Astrocyte (in vitro differentiated cells and primary cell): ENCODE results near the gene POLE. TPM values are rescaled to one million over a fixed set of nuclear protein-coding genes. Genes with fewer than 3 reads are reported as not detected.

ENCODE experiments used
- DNase-seq: peaks from one replicate; pipeline ENCODE4 v3.0.0-alpha.2; 2010; ENCODE audit warnings: low read depth
- FAIRE-seq: peaks from 2 replicates; lab custom pipeline; 2011; peaks lifted over from hg19 to GRCh38; lab: Jason Lieb, UNC
- H2AFZ ChIP-seq: 2 replicates; pipeline ENCODE4 v1.6.0; 2012; ENCODE audit warnings: low read depth, low read length, inconsistent platforms
- H3K27ac ChIP-seq: 2 replicates; pipeline ENCODE4 v1.5.1; 2011; ENCODE audit warnings: low read depth, low read length, inconsistent platforms
- H3K27me3 ChIP-seq: 2 replicates; pipeline ENCODE4 v1.6.0; 2011; ENCODE audit warnings: low read length, inconsistent platforms; ENCODE audit not compliant: insufficient read depth
- H3K36me3 ChIP-seq: 2 replicates; pipeline ENCODE4 v1.5.1; 2011; ENCODE audit warnings: low read length, inconsistent platforms; ENCODE audit not compliant: insufficient read depth
- H3K4me1 ChIP-seq: 2 replicates; pipeline ENCODE4 v1.5.1; 2011; ENCODE audit warnings: low read length, inconsistent platforms; ENCODE audit not compliant: insufficient read depth
- H3K4me2 ChIP-seq: 2 replicates; pipeline ENCODE4 v1.6.0; 2012; ENCODE audit warnings: low read length, inconsistent platforms
- H3K4me3 ChIP-seq: 2 replicates; pipeline ENCODE4 v1.5.1; 2011; ENCODE audit warnings: low read depth, mild to moderate bottlenecking, low read length, inconsistent platforms; ENCODE audit not compliant: insufficient read depth
- H3K79me2 ChIP-seq: 2 replicates; pipeline ENCODE4 v1.6.0; 2012; ENCODE audit warnings: mild to moderate bottlenecking, low read length, inconsistent platforms; ENCODE audit not compliant: insufficient read depth
- H3K9ac ChIP-seq: 2 replicates; pipeline ENCODE4 v1.6.0; 2012; ENCODE audit warnings: mild to moderate bottlenecking, low read length, inconsistent platforms
- H3K9me3 ChIP-seq: 2 replicates; pipeline ENCODE4 v1.5.1; 2012; ENCODE audit warnings: low read depth, mild to moderate bottlenecking, low read length, inconsistent platforms; ENCODE audit not compliant: insufficient read depth
- H4K20me1 ChIP-seq: 2 replicates; pipeline ENCODE4 v1.6.0; 2012; ENCODE audit warnings: low read length, inconsistent platforms; ENCODE audit not compliant: insufficient read depth
- H3K27ac Mint-ChIP-seq: one replicate; pipeline ENCODE4 v1.8.0; 2021; ENCODE audit warnings: mild to moderate bottlenecking, mixed read lengths; ENCODE audit not compliant: unreplicated experiment
- H3K27me3 Mint-ChIP-seq: one replicate; pipeline ENCODE4 v1.8.0; 2021; ENCODE audit warnings: low read depth, mixed read lengths; ENCODE audit not compliant: unreplicated experiment
- H3K36me3 Mint-ChIP-seq: one replicate; pipeline ENCODE4 v1.8.0; 2021; ENCODE audit warnings: low read depth, mixed read lengths; ENCODE audit not compliant: unreplicated experiment
- H3K4me1 Mint-ChIP-seq: one replicate; pipeline ENCODE4 v1.8.0; 2021; ENCODE audit warnings: low read depth, mixed read lengths; ENCODE audit not compliant: unreplicated experiment
- H3K4me3 Mint-ChIP-seq: one replicate; pipeline ENCODE4 v1.8.0; 2021; ENCODE audit warnings: mild to moderate bottlenecking, moderate library complexity, mixed read lengths; ENCODE audit not compliant: unreplicated experiment
- H3K9me3 Mint-ChIP-seq: one replicate; pipeline ENCODE4 v1.8.0; 2021; ENCODE audit warnings: mild to moderate bottlenecking, mixed read lengths; ENCODE audit not compliant: unreplicated experiment
- CTCF ChIP-seq: IDR thresholded peaks from 2 replicates; pipeline ENCODE4 v1.5.1; 2011; ENCODE audit warnings: low read depth, mild to moderate bottlenecking, inconsistent platforms, low read length, moderate library complexity; ENCODE audit not compliant: insufficient read depth
- EZH2 ChIP-seq: IDR thresholded peaks from 2 replicates; pipeline ENCODE4 v1.6.1; 2012; ENCODE audit warnings: mild to moderate bottlenecking, low read length, inconsistent platforms; ENCODE audit not compliant: insufficient read depth
- total RNA-seq: library from RNA; stranded (reverse); gene quantifications from 2 replicates; pipeline ENCODE4 v1.2.1, GENCODE V29; 2021

POLE gene
- total RNA-seq, 1 donor from 2014 or later, result 15.4 TPM

- FAIRE-seq (no peak), DNase-seq (no peak)
- Histone ChIP-seq H3K9ac (no peak overlapping the region), H3K27me3 (no peaks in the 10 kb centered on the region), H3K4me2 (no peak overlapping the region), H3K79me2 (no peaks in the 10 kb centered on the region), H3K27ac (no peak overlapping the region), H3K9me3 (no peaks in the 10 kb centered on the region), H3K36me3 (peaks cover 3% of the 10 kb centered on the region), H3K4me1 (no peaks in the 10 kb centered on the region), H4K20me1 (peaks cover 10% of the 10 kb centered on the region), H3K4me3 (no peak overlapping the region), H2AFZ (no peak overlapping the region)
- peaks cover 11% of the 10 kb centered on the region for H3K27me3 Mint-ChIP-seq
- H3K4me1 Mint-ChIP-seq, result no peaks in the 10 kb centered on the region
- H3K27ac Mint-ChIP-seq, result no peak overlapping the region
- TF ChIP-seq EZH2 (no peak), CTCF (no peak)
- H3K36me3 Mint-ChIP-seq, result peaks cover 16% of the 10 kb centered on the region
- no peaks in the 10 kb centered on the region for H3K9me3 Mint-ChIP-seq
- no peak overlapping the region for H3K4me3 Mint-ChIP-seq
These were observed 109.8 kb downstream of the POLE start for GRCh38 chr12:132577191-132577920.

GRCh38 chr12:132576701-132577100 lies 110.4 kb downstream of the POLE start:
- Mint-ChIP-seq H3K36me3 (peaks cover 16% of the 10 kb centered on the region), H3K4me3 (no peak overlapping the region), H3K4me1 (no peaks in the 10 kb centered on the region), H3K27me3 (peaks cover 11% of the 10 kb centered on the region), H3K9me3 (no peaks in the 10 kb centered on the region), H3K27ac (no peak overlapping the region)
- Histone ChIP-seq H3K79me2 (no peaks in the 10 kb centered on the region), H3K9me3 (no peaks in the 10 kb centered on the region), H3K4me3 (no peak overlapping the region), H3K27ac (no peak overlapping the region), H3K36me3 (peaks cover 3% of the 10 kb centered on the region), H3K27me3 (no peaks in the 10 kb centered on the region), H3K4me1 (no peaks in the 10 kb centered on the region), H4K20me1 (peaks cover 10% of the 10 kb centered on the region), H3K9ac (no peak overlapping the region), H2AFZ (no peak overlapping the region), H3K4me2 (no peak overlapping the region)
- TF ChIP-seq CTCF, result no peak
- TF ChIP-seq EZH2, result no peak
- no peak for FAIRE-seq
- no peak for DNase-seq

GRCh38 chr12:132575661-132576060 lies 111.5 kb downstream of the POLE start:
- Histone ChIP-seq H3K36me3 (peaks cover 3% of the 10 kb centered on the region), H3K9ac (no peak overlapping the region), H3K4me2 (no peak overlapping the region), H3K4me3 (no peak overlapping the region), H3K27ac (no peak overlapping the region), H3K4me1 (no peaks in the 10 kb centered on the region), H2AFZ (no peak overlapping the region), H3K27me3 (no peaks in the 10 kb centered on the region), H3K9me3 (no peaks in the 10 kb centered on the region), H3K79me2 (no peaks in the 10 kb centered on the region), H4K20me1 (peaks cover 4% of the 10 kb centered on the region)
- DNase-seq, result no peak
- FAIRE-seq, result no peak
- H3K9me3 Mint-ChIP-seq, result no peaks in the 10 kb centered on the region
- peaks cover 16% of the 10 kb centered on the region for H3K36me3 Mint-ChIP-seq
- H3K27me3 Mint-ChIP-seq, result peaks cover 11% of the 10 kb centered on the region
- TF ChIP-seq CTCF, result no peak
- peak overlapping the region; percentile 18 for H3K27ac Mint-ChIP-seq
- no peak overlapping the region for H3K4me3 Mint-ChIP-seq
- no peaks in the 10 kb centered on the region for H3K4me1 Mint-ChIP-seq
